Adipocyte (in vitro differentiated cells): ENCODE results near the gene DMXL1.
"Not testable (repeated sequence)": the region's sequence is repeated elsewhere in the genome, so short reads cannot be mapped to it uniquely, and the experiment has no call there.

Experiments
- DNase-seq: peaks from one replicate; pipeline ENCODE4 v3.0.0-alpha.2; 2015; ENCODE audit warnings: low read depth
- H3K27me3 ChIP-seq: replicated peaks from 2 replicates; pipeline ENCODE4 v1.7.0; 2013; ENCODE audit warnings: mild to moderate bottlenecking, low read length, moderate library complexity; ENCODE audit not compliant: control insufficient read depth, insufficient read depth
- H3K36me3 ChIP-seq: 2 replicates; pipeline ENCODE4 v1.7.0; 2013; ENCODE audit warnings: low read length, mild to moderate bottlenecking, moderate library complexity; ENCODE audit not compliant: control insufficient read depth, insufficient read depth, severe bottlenecking
- H3K4me1 ChIP-seq: 2 replicates; pipeline ENCODE4 v1.7.0; 2013; ENCODE audit warnings: mild to moderate bottlenecking, low read length, moderate library complexity; ENCODE audit not compliant: control insufficient read depth, insufficient read depth
- H3K4me3 ChIP-seq: 2 replicates; pipeline ENCODE4 v1.7.0; 2013; ENCODE audit warnings: mild to moderate bottlenecking, low read length, moderate library complexity
- H3K9ac ChIP-seq: 2 replicates; pipeline ENCODE4 v1.7.0; 2013; ENCODE audit warnings: mild to moderate bottlenecking, low read length, moderate library complexity
- H3K9me3 ChIP-seq: 2 replicates; pipeline ENCODE4 v1.7.0; 2013; ENCODE audit warnings: mild to moderate bottlenecking, low read length, moderate library complexity; ENCODE audit not compliant: control insufficient read depth

The DMXL1 gene

DNA sequence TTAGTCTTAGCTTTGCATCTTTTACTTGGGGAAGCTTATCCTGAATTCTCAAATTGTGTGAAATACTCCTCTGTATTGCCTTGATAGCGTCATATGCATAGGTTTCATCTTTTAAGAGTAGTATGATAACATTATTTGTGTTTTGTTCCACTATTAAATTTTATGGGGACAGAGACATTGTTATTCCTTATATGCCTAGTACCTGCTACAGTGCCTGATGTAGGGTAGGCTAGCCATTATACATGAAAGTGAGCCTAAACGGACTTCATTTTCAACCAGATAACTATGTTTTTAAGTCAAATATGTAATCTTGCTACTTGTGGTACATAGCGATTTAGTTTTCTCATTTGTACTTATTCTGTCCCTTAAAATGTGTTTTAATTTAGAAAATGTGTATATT lies 105.9 kb downstream of the DMXL1 start:
- DNase-seq = no peak
- Histone ChIP-seq H3K4me3 (no peak overlapping the region), H3K9me3 (no peaks in the 10 kb centered on the region), H3K27me3 (no peaks in the 10 kb centered on the region), H3K36me3 (peaks cover 26% of the 10 kb centered on the region), H3K4me1 (no peaks in the 10 kb centered on the region), H3K9ac (no peak overlapping the region)

DNA sequence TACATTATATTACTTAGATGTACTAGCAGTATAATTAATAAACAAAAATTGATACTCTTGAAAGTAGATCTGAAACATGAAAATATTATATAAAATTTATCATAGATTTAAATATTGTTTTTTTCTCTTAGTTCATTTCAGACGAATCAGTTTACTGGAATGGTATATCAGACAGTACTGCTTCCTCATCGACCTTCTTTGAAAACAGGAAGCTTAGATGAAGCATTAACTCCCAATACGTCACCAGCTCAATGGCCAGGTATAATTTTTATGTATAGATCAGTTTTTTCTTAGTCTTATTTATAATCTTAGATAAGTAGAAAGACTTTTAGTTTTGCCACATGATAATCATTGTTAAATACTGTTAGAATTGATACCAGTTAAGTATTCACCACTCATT lies 106.3 kb downstream of the DMXL1 start:
- no peak for DNase-seq
- H3K9ac ChIP-seq = no peak overlapping the region
- no peaks in the 10 kb centered on the region for H3K27me3 ChIP-seq
- no peaks in the 10 kb centered on the region for H3K4me1 ChIP-seq
- no peaks in the 10 kb centered on the region for H3K9me3 ChIP-seq
- H3K4me3 ChIP-seq = no peak overlapping the region
- peaks cover 22% of the 10 kb centered on the region for H3K36me3 ChIP-seq

DNA sequence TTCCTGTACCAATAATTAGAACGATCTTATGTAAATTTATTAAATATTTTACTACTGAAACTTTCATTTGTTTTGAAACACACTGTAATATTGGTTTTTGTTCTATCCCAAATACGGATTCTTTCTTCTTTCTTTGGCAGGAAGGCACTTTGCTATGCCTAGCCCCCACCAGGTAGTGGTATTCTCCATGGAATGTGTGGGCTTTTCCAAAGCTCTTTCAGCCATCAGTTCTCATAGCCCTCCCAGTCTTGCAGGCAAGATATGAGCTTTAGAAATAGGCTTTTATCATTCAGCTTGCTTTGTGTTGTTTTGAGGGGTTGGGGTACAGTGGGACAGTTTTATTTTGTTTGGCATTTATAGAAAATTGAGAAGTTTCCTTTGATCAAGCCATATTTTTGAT lies 107.5 kb downstream of the DMXL1 start:
- H3K9ac ChIP-seq = no peak overlapping the region
- peaks cover 19% of the 10 kb centered on the region for H3K36me3 ChIP-seq
- H3K4me1 ChIP-seq = no peaks in the 10 kb centered on the region
- DNase-seq = no peak
- H3K9me3 ChIP-seq = no peaks in the 10 kb centered on the region
- no peaks in the 10 kb centered on the region for H3K27me3 ChIP-seq
- H3K4me3 ChIP-seq = no peak overlapping the region

DNA sequence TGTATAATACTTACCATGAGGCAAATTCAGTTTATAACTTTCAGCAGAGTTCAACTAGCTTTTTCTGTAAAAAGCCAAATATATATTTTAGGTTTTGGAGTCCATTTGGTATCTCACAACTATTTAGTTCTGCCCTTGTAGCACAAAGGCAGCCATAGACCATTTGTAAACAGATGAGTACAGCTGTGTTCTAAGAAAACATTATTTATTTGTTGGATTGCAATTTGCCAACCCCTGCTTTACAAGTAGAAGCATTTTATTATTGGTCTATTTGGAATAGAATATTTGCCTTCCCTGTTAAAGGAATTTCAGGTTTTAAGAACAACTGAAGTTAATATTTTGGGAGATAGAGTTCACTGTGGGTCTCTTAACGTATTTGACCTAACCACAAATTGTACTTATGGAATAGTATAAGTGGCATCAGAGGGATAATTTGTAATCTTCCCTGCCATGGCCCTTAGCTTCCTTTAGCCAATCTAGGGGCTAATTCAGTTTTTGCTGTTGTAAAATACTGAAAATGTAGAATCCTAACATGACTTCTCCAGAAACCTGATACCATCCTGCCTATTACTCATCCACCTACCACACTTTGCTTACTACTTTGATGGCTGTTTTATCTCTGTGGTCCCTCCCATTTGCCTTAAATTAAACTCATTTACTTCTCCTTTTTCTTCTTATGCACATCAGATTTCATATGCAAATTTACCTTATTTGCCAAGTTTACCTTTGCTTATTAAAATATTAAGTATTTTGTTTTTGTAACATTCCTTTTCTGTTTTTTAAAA lies 109.2 kb downstream of the DMXL1 start:
- H3K36me3 ChIP-seq = peaks cover 19% of the 10 kb centered on the region
- no peaks in the 10 kb centered on the region for H3K9me3 ChIP-seq
- DNase-seq = peak; percentile 9
- H3K27me3 ChIP-seq = no peaks in the 10 kb centered on the region
- H3K4me3 ChIP-seq = no peak overlapping the region
- no peaks in the 10 kb centered on the region for H3K4me1 ChIP-seq
- H3K9ac ChIP-seq = no peak overlapping the region

DNA sequence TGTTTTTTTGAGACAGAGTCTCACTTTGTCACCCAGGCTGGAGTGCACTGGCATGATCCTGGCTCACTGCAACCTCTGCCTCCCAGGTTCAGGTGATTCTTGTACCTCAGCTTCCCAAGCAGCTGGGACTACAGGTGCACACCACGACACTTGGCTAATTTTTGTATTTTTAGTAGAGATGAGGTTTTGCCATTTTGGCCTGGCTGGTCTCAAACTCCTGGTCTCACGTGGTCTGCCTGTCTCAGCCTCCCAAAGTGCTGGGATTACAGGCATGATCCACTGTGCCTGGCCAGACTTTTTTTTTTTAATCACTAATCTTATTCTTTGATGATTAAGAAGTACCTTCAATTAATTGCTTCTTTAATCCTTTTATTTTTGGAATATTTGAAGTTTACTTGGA lies 114.6 kb downstream of the DMXL1 start:
- H3K9me3 ChIP-seq, DNase-seq, H3K27me3 ChIP-seq, H3K9ac ChIP-seq, H3K4me3 ChIP-seq, H3K4me1 ChIP-seq: not testable (repeated sequence)
- peaks cover 11% of the 10 kb centered on the region for H3K36me3 ChIP-seq

DNA sequence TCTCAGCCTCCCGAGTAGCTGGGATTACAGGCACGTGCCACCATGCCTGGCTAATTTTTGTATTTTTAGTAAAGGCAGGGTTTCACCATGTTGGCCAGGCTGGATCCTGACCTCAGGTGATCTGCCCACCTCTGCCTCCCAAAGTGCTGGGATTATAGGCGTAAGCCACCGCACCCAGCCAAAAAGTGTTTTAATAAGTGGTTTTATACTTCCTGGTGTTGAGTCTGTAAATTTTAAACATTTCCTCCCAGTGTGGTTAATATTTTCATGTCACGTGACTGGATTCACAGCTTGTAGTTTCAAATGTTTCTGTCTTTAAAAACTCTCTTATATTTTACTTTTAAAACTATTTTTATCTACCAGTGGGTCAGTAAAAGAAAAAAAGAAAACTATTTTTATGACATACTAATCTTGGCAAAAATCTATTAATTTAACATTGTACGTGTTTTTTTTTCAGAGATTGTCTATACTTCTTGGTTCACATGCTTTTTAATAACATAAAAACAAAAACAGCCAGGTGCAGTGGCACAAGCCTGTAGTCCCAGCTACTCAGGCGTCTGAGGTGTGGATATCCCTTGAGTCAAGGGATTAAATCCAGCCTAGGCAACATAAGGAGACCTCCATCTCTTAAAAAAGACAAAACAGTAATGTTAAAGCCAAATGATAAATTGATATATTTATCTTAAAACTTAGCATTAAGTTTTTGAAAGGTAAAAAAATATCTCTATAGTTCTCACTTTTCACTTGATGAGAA lies 117.1 kb downstream of the DMXL1 start:
- H3K4me1 ChIP-seq = no peaks in the 10 kb centered on the region
- H3K27me3 ChIP-seq = no peaks in the 10 kb centered on the region
- H3K36me3 ChIP-seq = peaks cover 19% of the 10 kb centered on the region
- H3K9ac ChIP-seq = no peak overlapping the region
- no peaks in the 10 kb centered on the region for H3K9me3 ChIP-seq
- DNase-seq = no peak
- H3K4me3 ChIP-seq = no peak overlapping the region

DNA sequence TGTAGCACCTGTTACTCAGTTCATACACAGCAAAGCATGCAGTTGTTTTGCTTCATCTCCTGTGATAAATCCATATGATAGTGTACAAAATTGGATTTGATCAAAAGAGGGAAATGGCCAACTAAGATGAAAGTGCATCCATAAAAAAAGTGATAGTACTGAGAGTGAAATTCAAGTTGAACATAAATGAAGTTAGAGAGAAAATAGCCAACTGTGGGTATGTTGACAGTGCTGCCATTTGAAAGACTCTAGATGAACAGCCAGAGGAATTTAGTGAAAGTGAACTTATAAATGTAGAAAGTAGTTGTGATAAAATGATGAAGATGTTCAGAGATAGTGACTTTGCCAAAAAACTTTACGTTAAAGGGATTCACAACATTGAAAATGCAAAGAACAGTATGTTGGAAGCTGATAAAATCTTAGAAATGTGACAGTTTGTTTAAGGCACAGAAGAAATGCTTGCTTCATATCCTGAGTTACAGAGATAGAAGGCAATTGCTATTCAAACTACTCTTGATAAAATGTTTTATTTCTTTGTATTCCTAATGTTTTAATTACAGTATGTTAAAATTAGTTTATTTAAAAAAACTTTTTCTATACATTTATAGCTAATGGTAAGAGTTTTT lies 119.7 kb downstream of the DMXL1 start:
- Histone ChIP-seq H3K27me3 (no peaks in the 10 kb centered on the region), H3K4me3 (no peak overlapping the region), H3K36me3 (peaks cover 19% of the 10 kb centered on the region), H3K9ac (no peak overlapping the region), H3K9me3 (no peaks in the 10 kb centered on the region), H3K4me1 (no peaks in the 10 kb centered on the region)
- no peak for DNase-seq

DNA sequence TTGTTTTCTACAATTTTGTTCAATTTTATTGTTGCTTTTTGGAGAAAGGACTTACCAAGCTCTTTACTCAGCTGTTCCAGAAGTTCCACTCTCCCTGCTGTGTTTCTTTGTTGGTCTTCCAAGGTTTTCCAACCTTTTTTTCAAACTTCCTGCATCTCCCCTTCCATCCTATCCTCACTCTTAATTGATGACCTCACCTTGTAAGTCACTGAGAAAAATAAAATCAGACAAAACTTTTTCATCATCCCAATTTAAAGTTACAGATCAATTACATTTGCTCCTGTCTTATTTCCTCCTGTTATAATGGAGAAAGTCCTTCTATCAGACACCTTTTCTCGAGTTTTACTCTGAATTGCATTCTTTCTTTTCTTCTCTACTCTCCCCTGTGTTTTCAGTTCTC lies 121.1 kb downstream of the DMXL1 start:
- DNase-seq = no peak

DNA sequence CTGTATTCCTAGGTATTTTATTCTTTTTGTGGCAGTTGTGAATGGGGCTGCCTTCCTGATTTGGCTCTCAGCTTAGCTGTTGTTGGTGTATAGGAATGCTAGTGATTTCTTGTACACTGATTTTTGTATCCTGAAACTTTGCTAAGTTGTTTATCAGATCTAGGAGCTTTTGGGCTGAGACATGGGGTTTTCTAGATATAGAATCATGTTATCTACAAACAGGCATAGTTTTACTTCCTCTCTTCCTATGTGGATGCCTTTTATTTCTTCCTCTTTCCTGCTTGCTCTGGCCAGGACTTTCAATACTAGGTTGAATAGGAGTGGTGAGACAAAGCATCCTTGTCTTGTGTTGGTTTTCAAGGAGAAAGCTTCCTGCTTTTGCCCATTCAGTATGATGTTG lies 129.9 kb downstream of the DMXL1 start:
- Histone ChIP-seq H3K4me1 (no peaks in the 10 kb centered on the region), H3K36me3 (peaks cover 65% of the 10 kb centered on the region), H3K27me3 (no peaks in the 10 kb centered on the region), H3K9me3 (peaks cover 16% of the 10 kb centered on the region), H3K9ac (no peak overlapping the region), H3K4me3 (no peak overlapping the region)
- DNase-seq = no peak

More for the DNA sequence above, 121.1 kb downstream of the DMXL1 start:
- no peaks in the 10 kb centered on the region for H3K9me3 ChIP-seq
- H3K36me3 ChIP-seq = peaks cover 26% of the 10 kb centered on the region
- H3K27me3 ChIP-seq = no peaks in the 10 kb centered on the region
- no peak overlapping the region for H3K4me3 ChIP-seq
- no peak overlapping the region for H3K9ac ChIP-seq
- H3K4me1 ChIP-seq = no peaks in the 10 kb centered on the region

DNA sequence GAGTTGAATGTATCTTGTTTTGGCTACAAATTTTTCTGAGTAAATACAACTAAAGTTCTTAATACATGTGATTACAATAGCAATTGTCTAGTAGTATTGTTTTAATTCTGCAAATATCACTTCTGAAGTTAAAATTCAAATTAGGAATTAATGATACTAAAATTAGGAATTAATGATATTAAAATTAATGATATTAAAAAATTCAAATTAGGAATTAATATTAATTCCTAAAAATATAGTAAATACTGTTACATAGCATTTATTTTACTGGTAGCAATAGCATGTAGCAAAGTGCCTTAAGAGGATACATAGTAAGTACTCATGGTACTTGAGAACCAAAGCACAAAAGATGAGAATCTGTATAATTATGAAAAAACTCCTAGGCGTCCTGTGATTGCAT lies 136.2 kb downstream of the DMXL1 start:
- H3K4me1 ChIP-seq = no peaks in the 10 kb centered on the region
- H3K9ac ChIP-seq = no peak overlapping the region
- H3K4me3 ChIP-seq = no peak overlapping the region
- H3K9me3 ChIP-seq = peaks cover 3% of the 10 kb centered on the region
- no peak for DNase-seq
- H3K27me3 ChIP-seq = no peaks in the 10 kb centered on the region
- peaks cover 28% of the 10 kb centered on the region for H3K36me3 ChIP-seq

DNA sequence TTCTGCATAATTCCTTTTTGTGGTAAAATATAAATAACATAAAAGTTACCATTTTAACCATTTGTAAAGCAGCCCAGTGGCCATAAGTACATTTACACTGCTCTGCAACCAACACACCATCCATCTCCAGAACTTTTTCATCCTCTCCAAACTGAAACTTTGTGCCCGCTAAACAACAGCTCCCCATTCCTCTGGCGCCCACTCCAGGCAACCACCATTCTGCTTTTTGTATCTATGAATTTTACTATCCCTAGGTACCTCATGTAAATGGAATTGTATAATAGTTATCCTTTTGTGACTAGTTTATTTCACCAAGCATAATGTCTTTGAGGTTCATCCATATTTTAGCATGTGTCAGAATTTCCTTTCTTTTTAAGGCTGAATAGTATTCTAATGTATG lies 141.1 kb downstream of the DMXL1 start:
- H3K9me3 ChIP-seq = no peaks in the 10 kb centered on the region
- no peak for DNase-seq
- H3K4me3 ChIP-seq = no peak overlapping the region
- no peaks in the 10 kb centered on the region for H3K27me3 ChIP-seq
- no peak overlapping the region for H3K9ac ChIP-seq
- H3K4me1 ChIP-seq = no peaks in the 10 kb centered on the region
- H3K36me3 ChIP-seq = peaks cover 14% of the 10 kb centered on the region
